NCI-H2107 (cell line): ENCODE results near the gene GOLT1B.
"Not testable (repeated sequence)": the region's sequence is repeated elsewhere in the genome, so short reads cannot be mapped to it uniquely, and the experiment has no call there.

ENCODE experiments used
- DNase-seq: peaks from one replicate; lab custom pipeline; 2025; lab: John Stamatoyannopoulos, UW

GOLT1B gene

GRCh38 chr12:21501258-21502163 lies at the start of gene GOLT1B, which contains the start of gene RECQL:
GOLT1B (plus strand) TSS chr12:21501789; CDS start chr12:21501924, 135 bp downstream.
RECQL (minus strand) TSS chr12:21501635; CDS start chr12:21499570, 2,065 bp downstream.
- DNase-seq: peak; percentile 90

GRCh38 chr12:21453312-21453852 lies 48.2 kb upstream of the GOLT1B start:
- no peak for DNase-seq

- DNase-seq: no peak
Observed at GRCh38 chr12:21456291-21456780, 45.3 kb upstream of the GOLT1B start.

GRCh38 chr12:21459474-21459873 lies 42.1 kb upstream of the GOLT1B start:
- DNase-seq: no peak

GRCh38 chr12:21467334-21467733 lies 34.3 kb upstream of the GOLT1B start:
- not testable (repeated sequence) for DNase-seq

GRCh38 chr12:21471294-21471693 lies 30.3 kb upstream of the GOLT1B start:
- no peak for DNase-seq

GRCh38 chr12:21472197-21472823 lies 29.3 kb upstream of the GOLT1B start:
- no peak for DNase-seq

GRCh38 chr12:21475552-21475951 lies 26.0 kb upstream of the GOLT1B start:
- no peak for DNase-seq

- no peak for DNase-seq
Observed at GRCh38 chr12:21476949-21477348, 24.6 kb upstream of the GOLT1B start.

GRCh38 chr12:21478756-21479455 lies 22.7 kb upstream of the GOLT1B start:
- DNase-seq: no peak

- peak; percentile 1 for DNase-seq
Observed at GRCh38 chr12:21483531-21483930, 18.1 kb upstream of the GOLT1B start.

GRCh38 chr12:21485998-21486397 lies 15.6 kb upstream of the GOLT1B start:
- no peak for DNase-seq

GRCh38 chr12:21499765-21500164 lies 1.8 kb upstream of the GOLT1B start:
- no peak for DNase-seq

- DNase-seq: no peak
Observed at GRCh38 chr12:21500786-21501257, 767 bp upstream of the GOLT1B start.

GRCh38 chr12:21502164-21502496 lies 541 bp downstream of the GOLT1B start:
- DNase-seq: no peak

GRCh38 chr12:21502872-21503271 lies 1.3 kb downstream of the GOLT1B start:
- no peak for DNase-seq

GRCh38 chr12:21505888-21506287 lies 4.3 kb downstream of the GOLT1B start:
- DNase-seq: no peak

- no peak for DNase-seq
Observed at GRCh38 chr12:21507849-21508248, 6.3 kb downstream of the GOLT1B start.

GRCh38 chr12:21509768-21510167 lies 8.2 kb downstream of the GOLT1B start:
- no peak for DNase-seq

GRCh38 chr12:21516281-21516680 lies 14.7 kb downstream of the GOLT1B start:
- DNase-seq: no peak

GRCh38 chr12:21518451-21518850 lies 16.9 kb downstream of the GOLT1B start:
- DNase-seq: no peak

GRCh38 chr12:21521541-21521940 lies 20.0 kb downstream of the GOLT1B start:
- DNase-seq: no peak
